GM19025 (cell line): Measurements from ENCODE around the gene PCBP3.
"Not testable (repeated sequence)": the region's sequence is repeated elsewhere in the genome, so short reads cannot be mapped to it uniquely, and the experiment has no call there.

Source experiments
- ATAC-seq: cut with Tn5 transposase; IDR thresholded peaks from one replicate; pipeline ENCODE4 v1.9.1; 2021; ENCODE audit warnings: mild to moderate bottlenecking, low read depth, moderate library complexity; ENCODE audit not compliant: unreplicated experiment

Gene PCBP3

GRCh38 chr21:45970674-45971615 lies 327.4 kb downstream of the PCBP3 start:
- ATAC-seq, result no peak

DNA sequence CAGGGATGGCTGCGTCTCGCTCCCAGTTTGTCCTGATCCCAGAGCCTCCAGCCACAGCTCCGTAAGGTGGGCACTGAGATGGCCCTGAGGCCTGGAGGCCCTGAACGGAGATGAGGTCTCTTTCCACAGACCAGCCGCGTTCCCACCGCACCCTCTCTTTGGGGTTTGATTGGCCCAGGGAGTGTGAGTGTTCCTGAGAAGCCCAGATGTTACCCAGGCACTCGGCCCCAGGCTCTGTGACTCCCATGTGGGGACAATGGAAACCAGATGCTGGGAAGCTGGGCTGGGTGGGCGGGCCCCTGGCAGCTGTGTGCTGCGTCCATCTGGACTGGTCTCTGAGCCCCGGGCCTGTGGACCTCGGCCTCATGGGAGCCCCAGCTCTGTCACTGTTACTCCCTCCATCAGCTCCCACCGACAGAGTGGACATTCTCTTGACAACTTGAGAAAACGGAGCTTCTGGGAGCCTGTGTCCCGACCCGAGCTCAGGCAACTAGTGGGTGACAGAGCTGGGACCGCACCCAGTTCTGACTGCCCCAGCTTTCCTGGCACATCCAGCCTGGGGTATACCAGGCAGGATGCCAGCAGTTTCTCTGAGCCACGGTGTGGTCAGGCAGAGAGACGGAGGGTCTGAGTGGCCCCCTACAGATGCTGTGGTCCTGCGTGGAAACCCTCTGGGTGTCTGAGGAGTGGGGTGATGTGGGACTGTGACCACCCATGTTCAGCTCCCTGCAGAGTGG lies 328.3 kb downstream of the PCBP3 start:
- ATAC-seq, result no peak

- no peak for ATAC-seq
Observed at GRCh38 chr21:45972353-45972715, 328.8 kb downstream of the PCBP3 start.

DNA sequence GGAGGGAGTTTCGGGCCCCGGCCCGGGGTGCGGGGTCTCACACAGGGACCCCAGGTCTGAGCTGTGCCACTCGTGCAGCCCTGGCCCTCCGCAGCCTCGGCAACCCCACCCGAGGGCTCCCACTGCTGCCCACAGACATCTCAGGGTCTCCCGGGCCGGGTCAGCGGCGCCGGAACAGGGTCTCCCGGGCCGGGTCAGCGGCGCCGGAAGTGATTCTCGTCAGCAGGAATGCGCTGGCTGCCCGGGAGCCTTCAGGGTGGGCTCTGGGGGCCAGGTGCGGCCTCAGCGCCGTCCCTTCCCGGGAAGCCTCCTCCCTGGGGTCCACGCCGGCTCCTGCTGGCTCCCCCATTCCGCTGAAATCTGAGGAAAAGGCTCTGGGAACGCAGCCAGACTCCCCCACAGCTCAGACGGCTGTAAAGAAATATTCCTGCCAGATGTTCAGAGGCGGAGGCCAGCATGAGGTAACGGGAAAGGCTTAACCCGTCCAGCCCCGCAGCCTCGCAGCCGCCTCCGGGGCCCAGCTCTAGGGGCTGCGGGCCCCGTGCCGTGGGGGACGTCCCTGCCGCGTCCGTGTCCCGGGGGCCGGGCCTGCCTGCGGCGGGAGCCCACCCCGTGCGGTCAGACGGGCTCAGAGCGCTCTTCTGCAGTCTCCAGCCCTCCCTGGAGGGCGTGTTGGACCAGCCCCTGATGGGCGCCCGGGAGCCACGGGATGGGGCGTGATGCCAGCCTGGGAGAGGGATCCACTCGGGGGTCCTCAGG lies 329.4 kb downstream of the PCBP3 start:
- ATAC-seq, result no peak

DNA sequence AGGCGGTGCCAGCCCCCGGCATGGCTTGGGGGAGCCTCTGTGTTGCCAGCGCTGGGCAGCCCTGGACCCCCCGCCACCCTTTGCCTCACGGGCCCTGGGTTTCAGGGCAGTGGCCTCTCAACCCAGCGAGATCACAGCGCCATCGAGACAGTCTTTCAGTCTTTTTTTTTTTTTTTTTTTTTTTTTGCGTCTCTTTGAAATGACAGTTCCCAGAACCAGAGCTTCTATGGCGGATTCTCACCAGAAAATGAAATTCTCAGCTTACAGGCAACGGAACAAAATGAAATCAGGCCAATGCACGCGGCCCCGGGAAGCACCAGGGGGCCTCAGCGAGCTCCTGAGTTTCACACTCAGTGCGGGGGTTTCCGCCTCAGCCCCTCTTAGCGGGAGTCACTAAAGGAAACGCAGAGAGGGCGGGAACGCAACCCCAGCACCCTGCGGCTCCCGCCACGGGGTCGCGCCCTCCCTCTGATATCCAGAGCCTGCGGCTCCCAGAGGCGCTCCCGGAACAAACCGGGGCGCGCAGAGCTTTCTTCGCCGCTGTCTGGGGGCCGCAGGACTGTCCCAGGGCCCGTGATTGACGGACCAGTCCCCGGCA lies 330.0 kb downstream of the PCBP3 start:
- no peak for ATAC-seq

- ATAC-seq, result no peak
Observed at GRCh38 chr21:45974073-45975019, 330.8 kb downstream of the PCBP3 start.

- no peak for ATAC-seq
Observed at GRCh38 chr21:45975020-45975666, 331.6 kb downstream of the PCBP3 start.

DNA sequence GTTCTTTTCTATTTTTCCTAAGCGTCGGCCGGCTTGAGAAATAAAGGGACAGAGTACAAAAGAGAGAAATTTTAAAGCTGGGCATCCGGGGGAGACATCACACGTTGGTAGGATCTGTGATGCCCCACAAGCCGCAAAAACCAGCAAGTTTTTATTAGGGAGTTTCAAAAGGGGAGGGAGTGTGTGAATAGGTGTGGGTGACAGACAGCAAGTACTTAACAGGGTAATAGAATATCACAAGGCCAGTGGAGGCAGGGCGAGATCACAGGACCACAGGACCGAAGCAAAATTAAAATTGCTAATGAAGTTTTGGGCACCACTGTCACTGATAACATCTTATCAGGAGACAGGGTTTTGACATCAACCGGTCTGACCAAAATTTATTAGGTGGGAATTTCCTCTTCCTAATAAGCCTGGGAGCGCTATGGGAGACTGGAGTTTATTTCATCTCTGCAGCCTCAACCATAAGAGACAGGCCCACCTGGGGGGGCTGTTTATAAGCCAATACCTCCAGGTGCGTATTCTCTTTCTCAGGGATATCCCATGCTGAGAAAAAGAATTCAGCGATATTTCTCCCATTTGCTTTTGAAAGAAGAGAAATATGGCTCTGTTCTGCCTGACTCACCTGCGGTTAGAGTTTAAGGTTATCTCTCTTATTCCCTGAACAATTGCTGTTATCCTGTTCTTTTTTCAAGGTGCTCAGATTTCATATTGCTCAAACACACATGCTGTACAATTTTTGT lies 332.3 kb downstream of the PCBP3 start:
- ATAC-seq, result not testable (repeated sequence)

DNA sequence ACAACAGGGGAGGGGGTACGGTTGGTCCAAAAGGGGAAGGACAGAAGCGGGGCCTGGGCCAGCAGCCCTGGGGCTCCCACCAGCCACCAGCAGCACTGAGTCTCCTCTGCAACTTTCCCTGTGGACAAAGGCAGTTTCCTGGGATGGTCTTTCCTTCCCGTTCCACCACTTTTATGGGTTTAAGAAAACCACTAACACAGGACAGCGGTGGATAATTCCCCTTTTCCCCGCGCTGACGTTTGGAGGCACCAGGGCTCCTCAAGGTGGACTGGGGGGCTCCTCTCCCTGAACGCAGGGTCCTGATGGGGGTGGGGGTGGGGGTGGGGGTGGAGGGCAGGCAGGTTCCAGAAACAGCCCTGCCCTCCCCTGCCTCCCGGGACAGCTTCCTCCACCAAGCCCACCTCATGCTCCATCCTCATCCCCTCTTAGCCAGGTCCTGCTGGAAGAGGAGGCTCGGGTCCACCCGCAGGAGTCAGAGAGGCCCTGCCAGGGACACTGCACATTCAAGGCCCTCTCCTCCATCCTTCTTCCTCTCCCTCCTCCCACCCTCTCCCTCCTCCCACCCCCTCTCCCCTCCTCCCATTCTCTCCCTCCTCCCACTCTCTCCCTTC lies 333.3 kb downstream of the PCBP3 start:
- no peak for ATAC-seq

DNA sequence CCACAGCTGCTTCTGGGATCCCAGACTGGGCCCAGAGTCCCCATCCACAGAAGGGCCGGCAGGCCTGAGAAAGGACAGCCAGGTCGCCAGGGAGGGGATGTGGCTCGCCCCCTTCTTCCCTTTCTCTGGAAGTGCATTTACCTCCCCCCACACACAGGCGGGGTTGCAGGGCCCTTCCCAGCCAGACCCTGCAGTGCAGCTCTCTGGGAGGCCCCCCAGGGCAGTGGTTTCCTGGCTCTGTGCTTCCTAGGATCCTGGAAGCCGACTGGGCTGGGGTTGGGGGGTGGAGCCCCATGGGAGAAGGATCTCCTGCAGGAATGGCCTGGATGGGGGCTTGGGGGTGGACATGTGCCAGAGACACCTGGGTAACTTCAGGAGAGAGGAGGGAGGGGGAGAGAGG lies 333.9 kb downstream of the PCBP3 start:
- ATAC-seq, result no peak

DNA sequence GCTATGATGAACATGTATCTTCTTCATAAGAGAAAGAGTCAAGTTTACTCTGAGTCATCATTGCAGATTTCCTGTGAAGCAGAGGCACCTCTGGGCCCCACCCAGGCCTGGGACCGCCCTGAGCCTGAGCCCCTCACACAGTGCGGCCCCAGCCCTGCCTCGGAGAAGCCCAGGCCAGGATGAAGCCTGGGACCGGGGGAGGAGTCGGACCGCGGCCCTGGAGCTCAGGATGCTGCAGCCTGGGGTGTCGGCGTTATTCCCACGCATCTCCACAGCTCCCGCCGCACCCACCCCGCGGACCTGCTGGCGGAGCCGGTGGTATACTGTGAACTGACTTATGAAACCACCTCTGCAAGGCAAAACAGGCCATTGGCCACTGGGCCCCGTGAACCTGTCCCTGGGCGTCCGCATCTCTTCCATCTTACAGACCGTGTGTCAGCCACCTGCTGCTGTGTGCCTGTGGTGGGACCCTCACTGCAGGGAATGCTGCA lies 335.7 kb downstream of the PCBP3 start:
- no peak for ATAC-seq

DNA sequence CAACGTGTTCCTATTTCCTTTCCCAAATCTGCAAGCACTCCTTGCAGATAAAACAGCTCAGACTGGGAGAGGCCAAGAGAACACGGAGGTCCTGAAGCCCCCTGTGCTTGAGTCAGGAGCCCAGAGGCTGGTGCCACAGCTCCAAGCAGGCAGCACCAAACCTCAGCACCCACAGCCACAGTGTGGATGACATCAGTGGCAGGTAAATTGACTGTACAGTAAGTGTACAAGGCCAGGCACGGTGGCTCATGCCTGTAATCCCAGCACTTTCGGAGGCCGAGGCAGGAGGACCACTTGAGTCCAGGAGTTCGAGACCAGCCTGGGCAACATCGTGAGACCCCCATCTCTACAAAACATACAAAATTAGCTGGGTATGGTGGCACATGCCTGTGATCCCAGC lies 336.1 kb downstream of the PCBP3 start:
- no peak for ATAC-seq

- ATAC-seq, result no peak
Observed at GRCh38 chr21:45980271-45980670, 336.7 kb downstream of the PCBP3 start.

- no peak for ATAC-seq
Observed at GRCh38 chr21:45980697-45981096, 337.2 kb downstream of the PCBP3 start.

DNA sequence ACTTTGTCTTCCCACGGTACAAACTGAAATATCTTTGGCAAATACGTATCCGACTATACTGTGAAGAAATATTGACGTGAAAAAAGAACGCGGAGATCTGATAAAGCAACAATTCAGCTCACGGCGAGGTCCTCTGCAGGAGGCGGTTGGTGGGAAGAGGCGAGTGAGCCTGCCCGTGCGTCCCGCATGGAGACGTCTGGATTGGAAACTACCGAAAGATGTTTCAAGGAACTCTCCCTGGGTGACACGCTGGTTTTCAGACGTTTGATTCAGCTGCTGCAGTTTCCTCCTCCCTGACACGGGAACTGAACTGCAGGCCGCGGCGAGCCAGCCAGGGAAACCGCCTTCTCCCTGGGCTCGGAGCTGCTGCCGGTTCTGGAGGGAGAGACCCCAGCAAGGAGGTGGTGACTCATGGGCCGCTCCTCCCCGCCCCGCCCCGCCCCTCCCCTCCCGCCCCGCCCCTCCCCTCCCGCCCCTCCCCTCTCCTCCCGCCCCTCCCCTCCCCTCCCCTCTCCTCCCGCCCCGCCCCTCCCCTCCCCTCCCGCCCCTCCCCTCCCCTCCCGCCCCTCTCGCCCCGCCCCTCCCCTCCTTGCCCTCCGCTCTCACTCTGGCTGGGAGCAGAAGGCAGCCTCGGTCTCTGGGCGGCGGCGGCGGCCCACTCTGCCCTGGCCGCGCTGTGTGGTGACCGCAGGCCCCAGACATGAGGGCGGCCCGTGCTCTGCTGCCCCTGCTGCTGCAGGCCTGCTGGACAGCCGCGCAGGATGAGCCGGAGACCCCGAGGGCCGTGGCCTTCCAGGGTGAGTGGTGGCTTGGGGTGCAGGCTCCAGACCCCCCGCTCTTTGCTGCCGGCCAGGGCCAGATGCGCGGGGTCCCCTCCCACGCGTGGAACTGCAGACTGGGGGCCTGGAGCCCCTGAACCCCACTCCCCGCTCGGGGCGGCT lies 337.9 kb downstream of the PCBP3 start, which contains the start of gene COL6A1:
Gene COL6A1, plus strand, starts transcription at position 620 of the 941 bp plus-strand sequence. Its CDS starts 81 bp downstream, at position 701.
- ATAC-seq, result no peak

- no peak for ATAC-seq
Observed at GRCh38 chr21:45982092-45982757, 338.7 kb downstream of the PCBP3 start.
